Panc1 (cell line): ENCODE data around the gene TRAF3IP1. TPM values are rescaled to one million over a fixed set of nuclear protein-coding genes. Genes with fewer than 3 reads are reported as not detected.

Experiments used
- ATAC-seq: fragments of 200-7000 bp; cut with Tn5 transposase; 2 replicates; pipeline ENCODE4 v1.9.1; 2020; ENCODE audit warnings: mild to moderate bottlenecking, moderate library complexity
- BruUV-seq: library from RNA; stranded (reverse); fragments of 400-500 nt; replicated peaks from 2 replicates; lab custom pipeline; 2021; lab: Mats Ljungman, UMichigan
- CTCF ChIA-PET: fragments of 300-600 bp; sonication (Branson Sonifier 250); formaldehyde crosslinking; loops from one replicate; lab custom pipeline; 2022; ENCODE audit warnings: antibody characterized with exemption; lab: Charles Lee
- POLR2A ChIA-PET: fragments of 300-600 bp; sonication (Branson Sonifier 250); formaldehyde crosslinking; loops from one replicate; lab custom pipeline; 2022; ENCODE audit warnings: antibody characterized with exemption; lab: Charles Lee
- DNase-seq: peaks from one replicate; pipeline ENCODE4 v3.0.0-alpha.2; 2010; ENCODE audit warnings: low read depth, low spot score
- H3K27ac ChIP-seq: 2 replicates; pipeline ENCODE4 v1.5.1; 2011; ENCODE audit warnings: mild to moderate bottlenecking, low read length, inconsistent platforms
- H3K27me3 ChIP-seq: fragments of 200-500 bp; sonication (Bioruptor generic); 2 replicates; pipeline ENCODE4 v1.6.0; 2014; ENCODE audit warnings: low read length, inconsistent platforms; ENCODE audit not compliant: control insufficient read depth, insufficient read depth
- H3K36me3 ChIP-seq: fragments of 200-500 bp; sonication (Bioruptor generic); 2 replicates; pipeline ENCODE4 v1.5.1; 2014; ENCODE audit warnings: inconsistent platforms, mild to moderate bottlenecking, low read length, moderate library complexity; ENCODE audit not compliant: control insufficient read depth, insufficient read depth
- H3K4me1 ChIP-seq: 2 replicates; pipeline ENCODE4 v1.5.1; 2011; ENCODE audit warnings: inconsistent platforms, mild to moderate bottlenecking, low read length, moderate library complexity; ENCODE audit not compliant: control insufficient read depth, insufficient read depth
- H3K4me3 ChIP-seq, 2 experiments: 2 replicates each; pipeline ENCODE4 v1.5.1; 2011 to 2012; ENCODE audit warnings: low read depth in 2 of 2, low read length in 2 of 2, mild to moderate bottlenecking in 2 of 2, inconsistent platforms in 1 of 2, moderate library complexity in 1 of 2
- H3K9me3 ChIP-seq: fragments of 200-500 bp; sonication (Bioruptor generic); 2 replicates; pipeline ENCODE4 v1.5.1; 2014; ENCODE audit warnings: low read depth, mild to moderate bottlenecking, inconsistent platforms, low read length, moderate library complexity; ENCODE audit not compliant: control insufficient read depth, insufficient read depth
- CTCF ChIP-seq: fragments of 450-650 bp; IDR thresholded peaks from 2 replicates; pipeline ENCODE4 v1.5.1; 2017; ENCODE audit warnings: mild to moderate bottlenecking
- POLR2AphosphoS5 ChIP-seq: IDR thresholded peaks from 2 replicates; pipeline ENCODE4 v1.6.1; 2012; ENCODE audit warnings: mild to moderate bottlenecking, low read depth, low read length, moderate library complexity
- REST ChIP-seq, 2 experiments: IDR thresholded peaks; 2 replicates each; pipeline ENCODE4 v1.6.1; 2011 to 2012; ENCODE audit warnings: low read depth in 2 of 2, control low read depth in 1 of 2, low read length in 1 of 2, mild to moderate bottlenecking in 1 of 2, moderate library complexity in 1 of 2; ENCODE audit not compliant: insufficient read depth in 1 of 2
- SIN3A ChIP-seq: IDR thresholded peaks from 2 replicates; pipeline ENCODE4 v1.6.1; 2012; ENCODE audit warnings: low read depth, mild to moderate bottlenecking, low read length, moderate library complexity, borderline replicate concordance; ENCODE audit not compliant: insufficient read depth
- TCF7L2 ChIP-seq: IDR thresholded peaks from 2 replicates; pipeline ENCODE4 v1.6.1; 2011; ENCODE audit warnings: mild to moderate bottlenecking, low read depth, low read length, inconsistent platforms
- in situ Hi-C: cut with HindIII; loops from 2 replicates; pipeline ENCODE4 v1.10.0; 2016; ENCODE audit warnings: low sequenced_read_pairs, low pct_unique_long_range_greater_than_20kb
- intact Hi-C: fragments of 100-400 bp; cut with micrococcal nuclease; formaldehyde crosslinking; loops from one replicate; pipeline ENCODE4 v1.10.0; 2022; ENCODE audit not compliant: unreplicated experiment
- total RNA-seq: library from RNA; stranded (reverse); gene quantifications from one replicate; pipeline ENCODE4 v1.2.1, GENCODE V29; 2021; ENCODE audit not compliant: unreplicated experiment

TRAF3IP1 gene
- total RNA-seq, 1 experiment from 2014 or later = 23.4 TPM

GRCh38 chr2:238313991-238314350, 6.3 kb upstream of the TRAF3IP1 start:
- Histone ChIP-seq H3K4me3 (no peak overlapping the region), H3K4me1 (no peaks in the 10 kb centered on the region), H3K9me3 (no peaks in the 10 kb centered on the region), H3K27ac (no peak overlapping the region), H3K36me3 (no peaks in the 10 kb centered on the region), H3K27me3 (no peaks in the 10 kb centered on the region)
- TF ChIP-seq CTCF = no peak
- no peak for TF ChIP-seq SIN3A
- no peak for TF ChIP-seq POLR2AphosphoS5
- TF ChIP-seq TCF7L2 = no peak
- no peak for TF ChIP-seq REST (IDR thresholded peaks at IDR 0.05; ENCODE audit: insufficient read depth in 1 of 2, low read depth in 2 of 2, low read length in 1 of 2)
- in situ Hi-C loops = no loop called here
- ChIA-PET POLR2A (interaction anchor here (0.7 kb wide), 1 partner anchor 24 kb away, joined by 7 read pairs; no protein-coding TSS in a partner anchor), CTCF (no interaction called here)
- no peak for ATAC-seq
- intact Hi-C loops = no loop called here
- no TSS peak for BruUV-seq
- DNase-seq = no peak

GRCh38 chr2:238314576-238314975, 5.7 kb upstream of the TRAF3IP1 start:
- no TSS peak for BruUV-seq

More at GRCh38 chr2:238314576-238314975, 5.7 kb upstream of the TRAF3IP1 start:
- Histone ChIP-seq H3K4me3 (no peak overlapping the region), H3K36me3 (no peaks in the 10 kb centered on the region), H3K27ac (no peak overlapping the region), H3K4me1 (no peaks in the 10 kb centered on the region), H3K9me3 (no peaks in the 10 kb centered on the region), H3K27me3 (no peaks in the 10 kb centered on the region)
- no peak for DNase-seq
- intact Hi-C loops (no loop called here), in situ Hi-C loops (no loop called here)
- no peak for TF ChIP-seq TCF7L2
- no peak for TF ChIP-seq CTCF
- TF ChIP-seq SIN3A = no peak
- TF ChIP-seq POLR2AphosphoS5 = no peak
- no peak for TF ChIP-seq REST (IDR thresholded peaks at IDR 0.05; ENCODE audit: insufficient read depth in 1 of 2, low read depth in 2 of 2, low read length in 1 of 2)
- ATAC-seq = no peak
- CTCF ChIA-PET = no interaction called here
- POLR2A ChIA-PET = no interaction called here
